Fibroblast of peridontal ligament (primary cell): ENCODE results near the gene SLITRK5.

Experiments
- DNase-seq: peaks from one replicate; pipeline ENCODE4 v3.0.0-alpha.2; 2010; ENCODE audit errors: extremely low read depth

The SLITRK5 gene, protein sequence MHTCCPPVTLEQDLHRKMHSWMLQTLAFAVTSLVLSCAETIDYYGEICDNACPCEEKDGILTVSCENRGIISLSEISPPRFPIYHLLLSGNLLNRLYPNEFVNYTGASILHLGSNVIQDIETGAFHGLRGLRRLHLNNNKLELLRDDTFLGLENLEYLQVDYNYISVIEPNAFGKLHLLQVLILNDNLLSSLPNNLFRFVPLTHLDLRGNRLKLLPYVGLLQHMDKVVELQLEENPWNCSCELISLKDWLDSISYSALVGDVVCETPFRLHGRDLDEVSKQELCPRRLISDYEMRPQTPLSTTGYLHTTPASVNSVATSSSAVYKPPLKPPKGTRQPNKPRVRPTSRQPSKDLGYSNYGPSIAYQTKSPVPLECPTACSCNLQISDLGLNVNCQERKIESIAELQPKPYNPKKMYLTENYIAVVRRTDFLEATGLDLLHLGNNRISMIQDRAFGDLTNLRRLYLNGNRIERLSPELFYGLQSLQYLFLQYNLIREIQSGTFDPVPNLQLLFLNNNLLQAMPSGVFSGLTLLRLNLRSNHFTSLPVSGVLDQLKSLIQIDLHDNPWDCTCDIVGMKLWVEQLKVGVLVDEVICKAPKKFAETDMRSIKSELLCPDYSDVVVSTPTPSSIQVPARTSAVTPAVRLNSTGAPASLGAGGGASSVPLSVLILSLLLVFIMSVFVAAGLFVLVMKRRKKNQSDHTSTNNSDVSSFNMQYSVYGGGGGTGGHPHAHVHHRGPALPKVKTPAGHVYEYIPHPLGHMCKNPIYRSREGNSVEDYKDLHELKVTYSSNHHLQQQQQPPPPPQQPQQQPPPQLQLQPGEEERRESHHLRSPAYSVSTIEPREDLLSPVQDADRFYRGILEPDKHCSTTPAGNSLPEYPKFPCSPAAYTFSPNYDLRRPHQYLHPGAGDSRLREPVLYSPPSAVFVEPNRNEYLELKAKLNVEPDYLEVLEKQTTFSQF

DNA sequence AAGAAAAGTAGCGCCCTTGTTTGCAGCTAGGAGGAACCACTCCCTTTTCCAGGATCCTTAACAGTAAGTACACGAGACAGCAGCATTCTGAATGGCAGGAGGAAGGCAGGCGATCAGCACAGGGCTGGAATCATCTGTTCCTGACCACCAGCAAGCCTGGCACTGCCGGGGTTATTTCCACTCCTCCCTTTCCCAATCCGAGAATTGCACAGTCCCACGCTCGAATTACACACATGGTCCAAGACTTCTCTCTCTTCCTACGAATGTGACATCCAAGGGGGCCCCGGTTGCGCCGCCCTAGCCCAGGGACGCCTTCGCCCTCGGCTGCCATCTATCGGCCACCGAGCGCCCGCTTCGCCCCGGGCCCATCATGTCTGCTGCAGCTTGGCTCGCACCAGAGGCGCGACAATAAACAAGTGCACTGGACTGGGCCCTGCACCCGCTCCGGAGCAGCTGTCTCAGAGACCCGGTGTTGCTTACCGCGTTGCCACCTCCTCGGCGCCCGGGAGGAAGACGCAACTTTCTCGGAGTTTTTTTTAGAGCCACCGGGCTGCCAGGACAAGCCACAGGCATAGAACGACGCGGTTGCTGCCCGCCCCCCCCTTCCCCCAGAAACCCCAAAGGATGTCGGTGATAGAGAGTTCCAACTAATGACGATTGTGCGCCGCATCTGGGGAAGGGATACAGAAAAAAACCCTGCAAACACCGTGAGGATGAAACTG is at the start of gene SLITRK5:
Gene SLITRK5 (plus strand): TSS at position 341 of the 722 bp plus-strand sequence. CDS start 4,018 bp downstream, outside the sequence.
- DNase-seq, result peak; percentile 35

DNA sequence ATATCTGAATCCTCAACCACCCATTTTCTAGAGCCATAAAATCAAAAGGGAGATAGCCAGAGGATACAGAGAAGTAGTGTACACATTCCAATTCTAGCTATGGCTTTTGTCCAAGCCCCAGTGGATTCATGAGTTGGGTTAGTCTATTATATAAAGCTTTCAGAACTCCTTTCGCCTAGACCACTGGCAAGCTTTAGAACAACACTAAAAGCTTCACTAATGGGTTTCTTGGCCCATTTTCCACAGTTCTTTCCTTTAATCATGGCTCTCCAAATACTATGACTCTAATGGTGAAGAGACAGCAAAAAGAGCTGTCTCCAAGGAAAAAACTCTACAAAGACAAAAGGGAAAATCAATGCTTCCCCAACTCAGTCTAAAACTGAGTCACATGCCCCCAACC is 48.2 kb upstream of the SLITRK5 start:
- DNase-seq, result no peak

DNA sequence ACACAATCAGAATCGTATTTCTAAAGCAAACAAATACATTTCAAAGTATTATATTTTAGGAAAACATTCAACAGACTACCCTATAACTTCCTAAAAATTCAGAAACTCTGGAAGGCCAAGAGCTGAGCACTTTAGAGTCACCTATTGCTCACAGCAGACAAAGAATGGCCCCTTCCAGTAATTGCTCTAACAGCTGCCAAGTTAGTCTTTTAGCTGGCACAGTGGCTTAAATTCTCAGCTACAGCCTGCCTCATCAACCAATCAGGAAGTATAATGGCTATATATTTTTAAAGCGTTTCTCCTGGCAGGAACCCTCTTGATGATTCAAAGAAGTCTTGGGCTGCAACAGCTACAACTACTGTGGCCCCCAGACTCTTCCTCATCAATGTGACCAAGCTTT is 14.9 kb upstream of the SLITRK5 start:
- DNase-seq, result no peak

DNA sequence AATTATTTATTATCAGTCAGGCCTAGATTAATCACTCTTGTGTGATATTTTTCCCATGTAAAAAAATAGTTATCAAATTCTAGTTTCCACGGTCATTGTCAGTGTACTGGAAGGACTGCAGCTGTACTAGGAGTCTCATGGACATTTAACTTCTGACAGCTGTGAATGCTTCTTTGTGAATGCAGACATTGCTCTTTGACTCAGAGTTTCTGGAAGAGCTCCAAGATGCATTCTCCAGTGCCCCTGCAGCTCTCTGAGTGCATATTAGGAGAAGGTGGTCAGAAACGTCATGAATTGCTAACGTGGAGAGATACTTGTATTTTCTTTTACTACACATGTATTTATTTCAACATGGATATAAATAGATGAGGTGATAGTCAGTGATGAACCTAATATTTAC is 9.7 kb upstream of the SLITRK5 start:
- peak; percentile 3 for DNase-seq

DNA sequence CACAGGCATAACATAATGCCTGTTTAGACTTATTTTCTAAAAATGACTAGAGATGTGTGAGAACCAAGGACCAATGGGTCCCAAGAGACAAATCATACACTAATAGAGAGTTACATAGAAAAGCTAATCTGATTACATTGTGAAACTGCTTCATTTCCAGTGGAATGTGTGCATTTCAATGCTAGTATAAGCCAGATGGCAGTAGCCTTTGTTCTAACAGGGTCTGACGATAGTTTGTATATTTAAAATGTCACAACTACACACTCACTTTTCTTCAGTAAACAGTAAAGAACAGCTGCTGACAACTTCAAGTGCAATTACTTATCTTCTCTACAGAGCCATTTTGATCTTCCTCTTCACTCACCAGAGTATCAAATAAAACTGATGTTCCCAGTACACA is 4.3 kb upstream of the SLITRK5 start:
- no peak for DNase-seq

DNA sequence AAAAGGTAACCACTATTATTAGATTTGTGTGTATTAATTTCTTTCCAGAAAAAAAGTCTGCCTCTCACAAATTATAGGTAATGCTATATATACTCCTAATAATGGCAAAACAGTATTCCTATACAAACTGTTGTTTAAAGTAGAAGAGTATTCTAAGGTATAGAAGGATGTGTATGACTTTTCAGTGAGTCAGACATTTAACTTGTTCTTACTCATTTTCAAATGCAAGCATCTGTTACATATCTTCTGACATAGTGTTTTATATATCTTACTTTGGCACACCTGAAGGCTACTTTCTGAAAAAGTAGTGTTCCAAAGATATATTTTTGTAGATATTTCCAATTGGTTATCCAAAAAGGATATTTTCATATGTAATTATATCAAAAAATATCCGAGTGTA is 3.5 kb upstream of the SLITRK5 start:
- no peak for DNase-seq

DNA sequence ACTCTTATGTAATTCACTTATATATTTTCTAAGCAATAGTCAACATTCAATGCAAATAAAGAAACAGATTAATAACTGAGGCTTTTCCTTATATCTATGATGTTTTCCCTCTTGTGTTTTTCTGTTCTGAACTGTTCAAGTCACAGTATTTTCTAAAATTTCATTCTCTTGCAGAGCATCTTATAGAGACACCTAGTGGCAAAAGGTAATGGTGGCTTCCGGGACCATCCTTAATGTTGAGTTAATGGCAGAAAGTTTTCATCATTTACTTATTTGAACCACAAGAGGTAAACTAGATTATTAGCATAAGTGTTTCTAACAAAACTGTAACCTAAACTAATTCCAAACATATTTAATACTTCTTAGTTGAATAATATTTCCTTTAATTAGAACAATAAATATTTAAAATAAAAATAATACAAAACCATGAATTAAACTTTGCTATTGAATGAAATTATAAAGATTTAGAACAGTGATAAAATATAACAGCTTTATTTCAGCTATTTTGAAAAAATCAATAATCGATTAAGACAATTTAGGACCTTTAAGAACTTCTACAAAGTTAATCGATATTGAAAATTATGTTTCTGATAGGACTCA is 1.7 kb upstream of the SLITRK5 start:
- peak; percentile 20 for DNase-seq

DNA sequence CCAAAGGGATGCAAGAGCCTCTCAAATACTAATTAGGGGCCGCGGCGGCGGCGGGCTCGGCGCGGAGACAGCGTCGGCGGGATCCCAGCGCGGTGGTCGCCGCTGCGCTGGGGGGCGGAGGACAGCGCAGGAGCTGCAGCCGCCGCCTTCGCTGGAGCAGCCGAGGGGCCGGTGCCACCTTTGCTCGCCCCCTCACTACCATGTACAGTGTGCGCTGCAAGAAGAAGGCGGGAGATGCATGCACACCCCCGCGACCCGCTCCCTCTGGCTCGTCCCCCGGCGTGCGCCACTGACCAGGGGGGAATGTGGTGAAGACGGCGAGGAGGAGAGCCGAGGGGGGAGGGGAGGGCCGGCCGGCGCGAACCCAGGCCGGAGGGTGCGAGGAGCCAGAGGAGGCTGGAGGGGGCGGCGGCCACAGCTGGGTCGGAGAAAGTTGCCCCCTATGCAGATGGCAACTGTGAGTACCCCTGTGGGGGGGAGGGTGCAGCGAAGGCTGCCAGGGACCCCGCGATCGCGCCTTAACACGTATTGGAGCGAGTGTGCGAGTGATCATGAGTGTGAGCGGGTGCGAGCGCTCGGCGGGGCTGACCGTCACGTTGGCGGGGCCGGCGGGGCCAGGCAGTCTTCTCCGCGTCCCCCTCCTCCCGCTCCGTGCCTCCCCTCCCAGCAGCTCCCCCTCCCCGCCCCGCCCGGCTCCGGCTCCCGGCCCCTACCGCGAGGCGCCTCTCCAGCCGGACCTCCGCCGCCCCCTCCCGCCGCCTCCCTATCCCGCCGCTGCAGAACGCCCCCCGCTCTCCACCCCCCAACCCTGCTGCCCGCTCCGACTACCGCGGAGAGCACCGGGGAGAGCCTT is 808 bp downstream of the SLITRK5 start:
- DNase-seq, result no peak

DNA sequence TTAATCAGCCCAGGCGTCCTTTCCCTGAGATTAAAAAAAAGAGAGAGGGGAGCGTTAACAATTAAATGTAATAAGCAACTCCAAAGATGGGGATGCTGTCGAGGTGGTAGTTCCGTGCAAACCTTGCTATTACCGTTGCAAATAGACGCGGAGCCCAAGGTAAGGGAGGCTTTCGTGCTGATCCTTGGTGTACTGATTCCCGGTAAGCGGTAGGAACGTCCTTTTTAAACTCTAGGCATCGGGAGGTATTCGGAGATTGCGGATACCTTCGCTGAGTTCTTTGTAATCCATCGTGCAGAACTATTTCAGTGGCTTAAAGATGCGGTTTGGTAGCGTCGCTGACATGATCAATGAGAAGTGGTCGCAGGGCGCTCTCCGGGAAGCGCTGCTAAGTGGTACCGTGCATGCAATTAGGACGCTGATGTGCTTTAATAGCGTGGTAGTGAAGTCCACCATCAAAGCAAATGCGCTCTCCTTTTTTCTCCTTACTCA is 3.1 kb downstream of the SLITRK5 start:
- DNase-seq, result no peak

DNA sequence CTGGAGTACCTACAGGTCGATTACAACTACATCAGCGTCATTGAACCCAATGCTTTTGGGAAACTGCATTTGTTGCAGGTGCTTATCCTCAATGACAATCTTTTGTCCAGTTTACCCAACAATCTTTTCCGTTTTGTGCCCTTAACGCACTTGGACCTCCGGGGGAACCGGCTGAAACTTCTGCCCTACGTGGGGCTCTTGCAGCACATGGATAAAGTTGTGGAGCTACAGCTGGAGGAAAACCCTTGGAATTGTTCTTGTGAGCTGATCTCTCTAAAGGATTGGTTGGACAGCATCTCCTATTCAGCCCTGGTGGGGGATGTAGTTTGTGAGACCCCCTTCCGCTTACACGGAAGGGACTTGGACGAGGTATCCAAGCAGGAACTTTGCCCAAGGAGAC is 4.7 kb downstream of the SLITRK5 start:
- no peak for DNase-seq

DNA sequence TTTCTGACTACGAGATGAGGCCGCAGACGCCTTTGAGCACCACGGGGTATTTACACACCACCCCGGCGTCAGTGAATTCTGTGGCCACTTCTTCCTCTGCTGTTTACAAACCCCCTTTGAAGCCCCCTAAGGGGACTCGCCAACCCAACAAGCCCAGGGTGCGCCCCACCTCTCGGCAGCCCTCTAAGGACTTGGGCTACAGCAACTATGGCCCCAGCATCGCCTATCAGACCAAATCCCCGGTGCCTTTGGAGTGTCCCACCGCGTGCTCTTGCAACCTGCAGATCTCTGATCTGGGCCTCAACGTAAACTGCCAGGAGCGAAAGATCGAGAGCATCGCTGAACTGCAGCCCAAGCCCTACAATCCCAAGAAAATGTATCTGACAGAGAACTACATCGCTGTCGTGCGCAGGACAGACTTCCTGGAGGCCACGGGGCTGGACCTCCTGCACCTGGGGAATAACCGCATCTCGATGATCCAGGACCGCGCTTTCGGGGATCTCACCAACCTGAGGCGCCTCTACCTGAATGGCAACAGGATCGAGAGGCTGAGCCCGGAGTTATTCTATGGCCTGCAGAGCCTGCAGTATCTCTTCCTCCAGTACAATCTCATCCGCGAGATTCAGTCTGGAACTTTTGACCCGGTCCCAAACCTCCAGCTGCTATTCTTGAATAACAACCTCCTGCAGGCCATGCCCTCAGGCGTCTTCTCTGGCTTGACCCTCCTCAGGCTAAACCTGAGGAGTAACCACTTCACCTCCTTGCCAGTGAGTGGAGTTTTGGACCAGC is 5.3 kb downstream of the SLITRK5 start:
- DNase-seq, result no peak

DNA sequence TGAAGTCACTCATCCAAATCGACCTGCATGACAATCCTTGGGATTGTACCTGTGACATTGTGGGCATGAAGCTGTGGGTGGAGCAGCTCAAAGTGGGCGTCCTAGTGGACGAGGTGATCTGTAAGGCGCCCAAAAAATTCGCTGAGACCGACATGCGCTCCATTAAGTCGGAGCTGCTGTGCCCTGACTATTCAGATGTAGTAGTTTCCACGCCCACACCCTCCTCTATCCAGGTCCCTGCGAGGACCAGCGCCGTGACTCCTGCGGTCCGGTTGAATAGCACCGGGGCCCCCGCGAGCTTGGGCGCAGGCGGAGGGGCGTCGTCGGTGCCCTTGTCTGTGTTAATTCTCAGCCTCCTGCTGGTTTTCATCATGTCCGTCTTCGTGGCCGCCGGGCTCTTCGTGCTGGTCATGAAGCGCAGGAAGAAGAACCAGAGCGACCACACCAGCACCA is 5.9 kb downstream of the SLITRK5 start:
- no peak for DNase-seq

DNA sequence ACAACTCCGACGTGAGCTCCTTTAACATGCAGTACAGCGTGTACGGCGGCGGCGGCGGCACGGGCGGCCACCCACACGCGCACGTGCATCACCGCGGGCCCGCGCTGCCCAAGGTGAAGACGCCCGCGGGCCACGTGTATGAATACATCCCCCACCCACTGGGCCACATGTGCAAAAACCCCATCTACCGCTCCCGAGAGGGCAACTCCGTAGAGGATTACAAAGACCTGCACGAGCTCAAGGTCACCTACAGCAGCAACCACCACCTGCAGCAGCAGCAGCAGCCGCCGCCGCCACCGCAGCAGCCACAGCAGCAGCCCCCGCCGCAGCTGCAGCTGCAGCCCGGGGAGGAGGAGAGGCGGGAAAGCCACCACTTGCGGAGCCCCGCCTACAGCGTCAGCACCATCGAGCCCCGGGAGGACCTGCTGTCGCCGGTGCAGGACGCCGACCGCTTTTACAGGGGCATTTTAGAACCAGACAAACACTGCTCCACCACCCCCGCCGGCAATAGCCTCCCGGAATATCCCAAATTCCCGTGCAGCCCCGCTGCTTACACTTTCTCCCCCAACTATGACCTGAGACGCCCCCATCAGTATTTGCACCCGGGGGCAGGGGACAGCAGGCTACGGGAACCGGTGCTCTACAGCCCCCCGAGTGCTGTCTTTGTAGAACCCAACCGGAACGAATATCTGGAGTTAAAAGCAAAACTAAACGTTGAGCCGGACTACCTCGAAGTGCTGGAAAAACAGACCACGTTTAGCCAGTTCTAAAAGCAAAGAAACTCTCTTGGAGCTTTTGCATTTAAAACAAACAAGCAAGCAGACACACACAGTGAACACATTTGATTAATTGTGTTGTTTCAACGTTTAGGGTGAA is 6.6 kb downstream of the SLITRK5 start:
- no peak for DNase-seq

DNA sequence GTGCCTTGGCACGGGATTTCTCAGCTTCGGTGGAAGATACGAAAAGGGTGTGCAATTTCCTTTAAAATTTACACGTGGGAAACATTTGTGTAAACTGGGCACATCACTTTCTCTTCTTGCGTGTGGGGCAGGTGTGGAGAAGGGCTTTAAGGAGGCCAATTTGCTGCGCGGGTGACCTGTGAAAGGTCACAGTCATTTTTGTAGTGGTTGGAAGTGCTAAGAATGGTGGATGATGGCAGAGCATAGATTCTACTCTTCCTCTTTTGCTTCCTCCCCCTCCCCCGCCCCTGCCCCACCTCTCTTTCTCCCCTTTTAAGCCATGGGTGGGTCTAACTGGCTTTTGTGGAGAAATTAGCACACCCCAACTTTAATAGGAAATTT is 7.2 kb downstream of the SLITRK5 start:
- no peak for DNase-seq

DNA sequence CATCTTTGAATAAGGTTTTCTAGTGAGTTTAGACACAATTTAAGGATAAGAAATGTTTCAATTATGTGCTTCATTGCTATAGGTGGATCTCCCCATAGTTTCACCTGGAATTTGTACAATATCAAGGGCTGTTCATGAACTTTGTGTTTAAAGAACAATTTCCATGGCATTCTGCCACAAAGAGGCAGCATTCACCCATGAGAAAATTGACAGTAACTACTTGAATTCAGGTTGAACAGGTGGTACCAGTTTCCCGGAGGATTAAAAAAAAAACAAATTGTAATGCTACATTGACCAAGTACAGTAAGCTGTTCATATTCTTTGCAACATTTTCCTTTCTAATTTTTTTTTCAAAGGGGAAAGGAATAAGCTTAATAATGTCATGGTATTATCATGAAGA is 9.1 kb downstream of the SLITRK5 start:
- DNase-seq, result no peak

DNA sequence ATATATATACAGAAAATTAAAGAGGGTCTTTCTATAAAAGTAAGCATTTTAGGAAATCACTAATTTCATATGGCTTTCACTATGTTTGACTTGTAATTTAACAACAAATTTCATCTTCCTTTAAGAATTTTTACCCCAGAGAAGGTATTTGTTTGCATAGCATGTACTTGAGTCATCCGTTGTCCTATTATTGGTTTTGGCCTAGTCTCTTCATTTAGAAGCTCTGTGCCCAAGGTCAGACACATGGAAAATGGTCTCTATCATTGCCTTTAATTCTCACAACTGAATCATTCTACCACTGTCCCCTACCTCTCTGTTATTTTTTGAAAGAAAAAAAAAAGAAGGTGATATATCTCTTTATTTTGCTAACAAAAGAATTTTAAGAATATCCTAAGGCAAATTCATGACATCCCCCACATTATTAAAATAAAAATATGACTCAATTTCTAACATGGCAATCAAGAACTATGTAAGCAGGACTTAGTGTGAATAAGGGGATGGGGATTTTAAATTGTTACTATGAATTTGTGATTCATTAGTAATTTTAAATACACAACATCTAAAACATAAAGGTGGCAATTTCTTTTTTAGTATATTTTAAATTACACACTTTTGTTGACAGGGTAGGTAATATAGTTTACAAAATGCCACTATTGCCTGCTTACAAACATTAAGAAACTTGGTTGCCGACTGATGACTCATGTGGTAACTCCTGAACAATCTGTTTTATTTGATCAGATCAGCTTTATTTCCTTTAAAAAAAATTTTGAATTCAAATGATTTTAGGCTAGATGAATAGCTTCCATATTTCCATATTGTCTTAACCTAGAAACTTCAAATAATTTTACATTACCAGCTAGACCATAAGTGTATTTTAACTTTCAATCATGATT is 13.9 kb downstream of the SLITRK5 start:
- DNase-seq, result no peak

DNA sequence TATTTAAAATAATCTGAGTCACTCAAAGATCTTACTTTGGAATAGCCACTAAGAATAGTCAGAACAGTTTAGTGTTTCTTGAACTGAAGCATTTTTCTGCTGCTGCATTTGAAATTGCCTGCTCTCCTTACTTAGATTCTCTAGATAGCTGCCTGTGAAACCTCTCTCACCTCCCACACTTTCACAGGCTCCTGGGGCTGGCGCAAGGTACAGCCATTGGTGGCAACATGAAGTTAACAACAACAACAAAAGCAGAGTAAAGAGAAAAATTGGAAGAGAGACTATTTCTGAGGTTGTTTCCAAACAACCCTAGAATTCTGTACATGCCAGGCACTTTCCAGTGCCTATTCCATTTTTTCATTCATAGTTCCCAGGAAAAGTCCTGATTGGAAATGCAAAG is 25.3 kb downstream of the SLITRK5 start:
- no peak for DNase-seq

DNA sequence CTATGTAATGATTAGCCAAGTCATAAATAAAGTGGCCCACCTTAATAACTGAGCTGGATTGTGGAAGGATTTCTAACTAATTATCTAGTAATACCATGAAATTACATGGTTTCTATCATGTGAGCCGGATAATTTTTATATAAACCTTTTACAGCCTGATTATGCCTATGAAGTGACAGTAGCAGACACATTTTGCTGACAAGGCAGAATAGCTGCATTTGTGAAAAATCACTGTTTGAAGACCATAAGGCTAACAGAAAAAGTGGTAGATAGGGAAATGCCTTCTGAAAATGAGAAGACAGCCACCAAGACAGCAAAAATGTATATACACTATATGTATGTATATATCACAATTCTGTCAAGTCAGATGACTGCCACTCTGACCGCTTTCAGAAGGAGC is 27.1 kb downstream of the SLITRK5 start:
- no peak for DNase-seq
